ENCODE data around the gene PHTF2. TPM values are rescaled to one million over a fixed set of nuclear protein-coding genes. Genes with fewer than 3 reads are reported as not detected.
"Not testable (repeated sequence)": the region's sequence is repeated elsewhere in the genome, so short reads cannot be mapped to it uniquely, and the experiment has no call there.

The PHTF2 gene
- total RNA-seq, 2 experiments from 2014 or later: 25.2 to 25.4 TPM

- Mint-ChIP-seq H3K27me3 (no peaks in the 10 kb centered on the region), H3K36me3 (ENCODE audit: low read depth) (peaks cover 10% of the 10 kb centered on the region), H3K4me1 (ENCODE audit: low read depth) (peaks cover 39% of the 10 kb centered on the region), H3K27ac (no peak overlapping the region), H3K4me3 (no peak overlapping the region), H3K9me3 (no peaks in the 10 kb centered on the region)
- TF ChIP-seq CTCF (IDR thresholded peaks at IDR 0.05): no peak
- ChIA-PET POLR2A (no interaction called here), CTCF (no interaction called here)
- ATAC-seq (no peak), DNase-seq (no peak)
- intact Hi-C loops (cut with micrococcal nuclease): no loop called here
Measured at GRCh38 chr7:77833136-77833535, 34.6 kb downstream of the PHTF2 start.

- POLR2A ChIA-PET, ATAC-seq: not testable (repeated sequence)
- peaks cover 25% of the 10 kb centered on the region for H3K4me1 Mint-ChIP-seq (ENCODE audit: low read depth)
Measured at GRCh38 chr7:77836425-77836824, 37.9 kb downstream of the PHTF2 start.

GRCh38 chr7:77837275-77837674 is 38.7 kb downstream of the PHTF2 start:
- Mint-ChIP-seq H3K27me3 (no peaks in the 10 kb centered on the region), H3K4me1 (ENCODE audit: low read depth) (peaks cover 18% of the 10 kb centered on the region), H3K36me3 (ENCODE audit: low read depth) (peaks cover 8% of the 10 kb centered on the region), H3K9me3 (no peaks in the 10 kb centered on the region), H3K4me3 (no peak overlapping the region), H3K27ac (no peak overlapping the region)
- ChIA-PET CTCF (no interaction called here), POLR2A (no interaction called here)
- TF ChIP-seq CTCF (IDR thresholded peaks at IDR 0.05): no peak
- ATAC-seq: no peak
- intact Hi-C loops (cut with micrococcal nuclease): no loop called here
- no peak for DNase-seq

More at GRCh38 chr7:77836425-77836824, 37.9 kb downstream of the PHTF2 start:
- H3K4me3 Mint-ChIP-seq; CTCF ChIA-PET; H3K27ac Mint-ChIP-seq; H3K9me3 Mint-ChIP-seq; DNase-seq; intact Hi-C loops (cut with micrococcal nuclease); H3K36me3 Mint-ChIP-seq (ENCODE audit: low read depth); H3K27me3 Mint-ChIP-seq: not testable (repeated sequence)

- H3K27ac Mint-ChIP-seq: no peak overlapping the region
- ATAC-seq (no peak), DNase-seq (no peak)
- peaks cover 15% of the 10 kb centered on the region for H3K4me1 Mint-ChIP-seq (ENCODE audit: low read depth)
- H3K27me3 Mint-ChIP-seq: no peaks in the 10 kb centered on the region
- H3K36me3 Mint-ChIP-seq (ENCODE audit: low read depth): peaks cover 8% of the 10 kb centered on the region
- no peak for TF ChIP-seq CTCF (IDR thresholded peaks at IDR 0.05)
- no peaks in the 10 kb centered on the region for H3K9me3 Mint-ChIP-seq
- CTCF ChIA-PET: no interaction called here
- POLR2A ChIA-PET: no interaction called here
- intact Hi-C loops (cut with micrococcal nuclease): no loop called here
- no peak overlapping the region for H3K4me3 Mint-ChIP-seq
Measured at GRCh38 chr7:77837966-77838365, 39.4 kb downstream of the PHTF2 start.

- no peak for DNase-seq
Measured at GRCh38 chr7:77838929-77839491, 40.4 kb downstream of the PHTF2 start.

More at GRCh38 chr7:77838929-77839491, 40.4 kb downstream of the PHTF2 start:
- intact Hi-C loops (cut with micrococcal nuclease): no loop called here
- POLR2A ChIA-PET: no interaction called here
- no peak overlapping the region for H3K4me3 Mint-ChIP-seq
- no peak for ATAC-seq
- H3K27me3 Mint-ChIP-seq: no peaks in the 10 kb centered on the region
- no peak overlapping the region for H3K27ac Mint-ChIP-seq
- H3K36me3 Mint-ChIP-seq (ENCODE audit: low read depth): peaks cover 11% of the 10 kb centered on the region
- peaks cover 12% of the 10 kb centered on the region for H3K4me1 Mint-ChIP-seq (ENCODE audit: low read depth)
- H3K9me3 Mint-ChIP-seq: no peaks in the 10 kb centered on the region
- no peak for TF ChIP-seq CTCF (IDR thresholded peaks at IDR 0.05)
- CTCF ChIA-PET: no interaction called here
